IMR-90 (cell line): Measurements from ENCODE around the gene SSH2. TPM values are rescaled to one million over a fixed set of nuclear protein-coding genes. Genes with fewer than 3 reads are reported as not detected.

Experiments
- ATAC-seq: fragments of 200-7000 bp; cut with Tn5 transposase; 2 replicates; pipeline ENCODE4 v1.9.1; 2020; ENCODE audit warnings: low read depth, mild to moderate bottlenecking, moderate library complexity
- BruUV-seq: library from RNA; stranded (reverse); fragments of 400-500 nt; replicated peaks from 2 replicates; lab custom pipeline; 2021; lab: Mats Ljungman, UMichigan
- CTCF ChIA-PET: fragments of 300-600 bp; formaldehyde crosslinking; extraction: SDS; loops from one replicate; lab custom pipeline; 2021; ENCODE audit warnings: antibody characterized with exemption; lab: Yijun Ruan, JAX
- POLR2A ChIA-PET: fragments of 300-600 bp; sonication (Branson Sonifier 250); formaldehyde crosslinking; loops from one replicate; lab custom pipeline; 2022; ENCODE audit warnings: antibody characterized with exemption; ENCODE audit not compliant: unreplicated experiment; lab: Charles Lee
- DNase-seq: peaks from one replicate; pipeline ENCODE4 v3.0.0; 2013
- H2AFZ ChIP-seq: replicated peaks from 2 replicates; pipeline ENCODE3; 2013; ENCODE audit warnings: low read length, mild to moderate bottlenecking; ENCODE audit not compliant: poor library complexity
- H2AK5ac ChIP-seq: 2 replicates; pipeline ENCODE4 v1.6.1; 2013; ENCODE audit warnings: low read depth, low read length, inconsistent platforms
- H2AK9ac ChIP-seq: replicated peaks from 2 replicates; pipeline ENCODE3; 2013; ENCODE audit warnings: mild to moderate bottlenecking, low read depth, low read length, moderate library complexity; ENCODE audit not compliant: poor library complexity
- H2BK120ac ChIP-seq: 2 replicates; pipeline ENCODE4 v1.6.1; 2013; ENCODE audit warnings: low read depth, low read length, inconsistent platforms
- H2BK15ac ChIP-seq: 3 replicates; pipeline ENCODE4 v1.6.1; 2013; ENCODE audit warnings: low read depth, low read length, inconsistent platforms
- H2BK20ac ChIP-seq: 2 replicates; pipeline ENCODE4 v1.6.1; 2013; ENCODE audit warnings: low read depth, mild to moderate bottlenecking, inconsistent platforms, low read length, moderate library complexity
- H2BK5ac ChIP-seq: 2 replicates; pipeline ENCODE4 v1.6.1; 2013; ENCODE audit warnings: mild to moderate bottlenecking, low read depth, low read length, inconsistent platforms; ENCODE audit not compliant: poor library complexity, severe bottlenecking
- H3K14ac ChIP-seq: replicated peaks from 2 replicates; pipeline ENCODE4 v1.6.1; 2013; ENCODE audit warnings: low read depth, low read length, inconsistent platforms
- H3K18ac ChIP-seq: 2 replicates; pipeline ENCODE4 v1.6.1; 2013; ENCODE audit warnings: low read depth, low read length, control low read depth
- H3K23ac ChIP-seq: 2 replicates; pipeline ENCODE4 v1.6.1; 2013; ENCODE audit warnings: low read depth, low read length, inconsistent platforms
- H3K27ac ChIP-seq: 2 replicates; pipeline ENCODE4 v1.5.1; 2013; ENCODE audit warnings: mild to moderate bottlenecking, control low read depth, low read length; ENCODE audit not compliant: insufficient read depth
- H3K27me3 ChIP-seq: 2 replicates; pipeline ENCODE4 v1.6.1; 2013; ENCODE audit warnings: low read length; ENCODE audit not compliant: control insufficient read depth, insufficient read depth
- H3K36me3 ChIP-seq: 2 replicates; pipeline ENCODE4 v1.6.1; 2013; ENCODE audit warnings: low read length, mixed read lengths; ENCODE audit not compliant: control insufficient read depth, insufficient read depth
- H3K4ac ChIP-seq: 2 replicates; pipeline ENCODE4 v1.6.1; 2013; ENCODE audit warnings: low read depth, low read length, inconsistent platforms
- H3K4me1 ChIP-seq: 2 replicates; pipeline ENCODE4 v1.6.1; 2013; ENCODE audit warnings: low read length, mixed read lengths; ENCODE audit not compliant: control insufficient read depth, insufficient read depth
- H3K4me2 ChIP-seq: 2 replicates; pipeline ENCODE4 v1.6.1; 2013; ENCODE audit warnings: low read depth, mild to moderate bottlenecking, control low read depth, low read length, moderate library complexity
- H3K4me3 ChIP-seq: 2 replicates; pipeline ENCODE4 v1.5.1; 2013; ENCODE audit warnings: low read depth, mild to moderate bottlenecking, control low read depth, low read length, moderate library complexity; ENCODE audit not compliant: insufficient read depth
- H3K56ac ChIP-seq: 2 replicates; pipeline ENCODE4 v1.6.1; 2013; ENCODE audit warnings: low read length, inconsistent platforms; ENCODE audit not compliant: insufficient read depth; ENCODE audit errors: extremely low read depth
- H3K79me1 ChIP-seq, 2 experiments: 2 replicates each; pipeline ENCODE4 v1.6.1; 2013; ENCODE audit warnings: low read length in 2 of 2, inconsistent platforms in 1 of 2, low read depth in 1 of 2
- H3K9ac ChIP-seq: 2 replicates; pipeline ENCODE4 v1.6.1; 2013; ENCODE audit warnings: low read depth, low read length, control low read depth
- H3K9me1 ChIP-seq: 2 replicates; pipeline ENCODE4 v1.6.1; 2013; ENCODE audit warnings: low read length, inconsistent platforms; ENCODE audit not compliant: insufficient read depth
- H3K9me3 ChIP-seq: 2 replicates; pipeline ENCODE4 v1.6.1; 2013; ENCODE audit warnings: low read length; ENCODE audit not compliant: control insufficient read depth, insufficient read depth
- H4K20me1 ChIP-seq: 2 replicates; pipeline ENCODE4 v1.6.1; 2013; ENCODE audit warnings: low read length, inconsistent platforms; ENCODE audit not compliant: insufficient read depth
- H4K5ac ChIP-seq: 2 replicates; pipeline ENCODE4 v1.6.1; 2013; ENCODE audit warnings: mild to moderate bottlenecking, low read depth, low read length, control low read depth
- H4K8ac ChIP-seq, 2 experiments: 2 replicates each; pipeline ENCODE4 v1.6.1; 2013; ENCODE audit warnings: low read depth in 2 of 2, low read length in 2 of 2, control low read depth in 1 of 2, inconsistent platforms in 1 of 2
- H4K91ac ChIP-seq: 2 replicates; pipeline ENCODE4 v1.6.1; 2013; ENCODE audit warnings: low read depth, low read length, inconsistent platforms; ENCODE audit not compliant: insufficient read depth
- BHLHE40 ChIP-seq: fragments of 150-350 bp; IDR thresholded peaks from 2 replicates; pipeline ENCODE4 v1.6.1; 2016; ENCODE audit warnings: mild to moderate bottlenecking, low read depth, low read length
- FOS ChIP-seq: fragments of 150-350 bp; IDR thresholded peaks from 2 replicates; pipeline ENCODE4 v1.6.1; 2016; ENCODE audit warnings: low read depth, low read length
- MAFK ChIP-seq: IDR thresholded peaks from 2 replicates; pipeline ENCODE4 v1.6.1; 2012; ENCODE audit warnings: low read depth, low read length, improper control_type of control experiment
- MAZ ChIP-seq: IDR thresholded peaks from 2 replicates; pipeline ENCODE4 v1.6.1; 2012; ENCODE audit warnings: low read depth, mild to moderate bottlenecking, low read length, improper control_type of control experiment, moderate library complexity, borderline replicate concordance
- MXI1 ChIP-seq: IDR thresholded peaks from 2 replicates; pipeline ENCODE4 v1.6.1; 2012; ENCODE audit warnings: low read depth, mild to moderate bottlenecking, low read length, moderate library complexity, borderline replicate concordance
- RAD21 ChIP-seq: IDR thresholded peaks from 2 replicates; pipeline ENCODE4 v1.6.1; 2012; ENCODE audit warnings: low read length, improper control_type of control experiment
- RCOR1 ChIP-seq: IDR thresholded peaks from 2 replicates; pipeline ENCODE4 v1.6.1; 2012; ENCODE audit warnings: mild to moderate bottlenecking, low read length, improper control_type of control experiment; ENCODE audit not compliant: insufficient replicate concordance
- SMC3 ChIP-seq: fragments of 150-350 bp; IDR thresholded peaks from 2 replicates; pipeline ENCODE4 v1.6.1; 2016; ENCODE audit warnings: low read depth, mild to moderate bottlenecking, antibody characterized with exemption, low read length, moderate library complexity
- USF2 ChIP-seq: fragments of 150-350 bp; IDR thresholded peaks from 2 replicates; pipeline ENCODE4 v1.6.1; 2017; ENCODE audit warnings: mild to moderate bottlenecking, antibody characterized with exemption, low read length, low read depth
- WGBS, 2 experiments: methylation state at CpG; one replicate each; pipeline versions ENCODE4 v1.1.5 to v1.1.7; 2013; ENCODE audit warnings: missing lambda C conversion rate in 2 of 2; ENCODE audit not compliant: insufficient read length in 1 of 2; ENCODE audit errors: extremely low coverage in 2 of 2; 5-methylcytosine and 5-hydroxymethylcytosine counted together
- dilution Hi-C: fragments of 300-500 bp; cut with HindIII; formaldehyde crosslinking; loops from one replicate; pipeline ENCODE4 v1.14.3; 2018; ENCODE audit warnings: low sequenced_read_pairs; ENCODE audit not compliant: unreplicated experiment
- in situ Hi-C: fragments of 300-500 bp; cut with MboI; formaldehyde crosslinking; loops from 3 replicates; pipeline ENCODE4 v1.14.3; 2019; ENCODE audit warnings: low sequenced_read_pairs, inconsistent platforms, mixed read lengths
- intact Hi-C: fragments of 100-400 bp; cut with micrococcal nuclease; formaldehyde crosslinking; loops from 2 replicates; pipeline ENCODE4 v1.10.0; 2022
- polyA plus RNA-seq, 3 experiments: library from polyadenylated mRNA; depleted of rRNA; stranded (reverse); fragments of >200 nt; gene quantifications; 2 replicates each; pipeline ENCODE4 v1.2.3, GENCODE V29; 2012; ENCODE audit warnings: low replicate concordance in 1 of 3
- total RNA-seq: library from RNA; depleted of rRNA; stranded (reverse); fragments of >200 nt; gene quantifications from 2 replicates; pipeline ENCODE4 v1.2.3, GENCODE V29; 2012

The SSH2 gene
- total and polyA plus RNA-seq, 2 of the 4 experiments (the other 2 are of a cell fraction): 9.3 TPM

GRCh38 chr17:29618272-29619065, 311.6 kb downstream of the SSH2 start:
- Histone ChIP-seq H3K27ac (no peak overlapping the region), H3K9me3 (no peaks in the 10 kb centered on the region), H4K8ac (no peak overlapping the region), H3K79me1 (peaks cover 0 to 22% of the 10 kb centered on the region in 2 experiments; a peak in 1 of 4 replicates), H2AFZ (peak overlapping the region; percentile 81), H4K91ac (no peak overlapping the region), H3K4me2 (no peak overlapping the region), H3K27me3 (no peaks in the 10 kb centered on the region; the same call in 1 of the 2 replicates), H2AK9ac (no peak overlapping the region), H2BK20ac (no peak overlapping the region), H2BK15ac (no peak overlapping the region), H2BK5ac (no peak overlapping the region), H2AK5ac (no peak overlapping the region), H3K9me1 (peaks cover 25% of the 10 kb centered on the region), H4K5ac (no peak overlapping the region), H4K20me1 (peaks cover 9% of the 10 kb centered on the region; the same call in 1 of the 2 replicates), H3K56ac (no peak overlapping the region), H3K23ac (no peak overlapping the region), H3K18ac (no peak overlapping the region), H3K4ac (no peak overlapping the region), H2BK120ac (no peak overlapping the region), H3K4me1 (peaks cover 15% of the 10 kb centered on the region), H3K9ac (no peak overlapping the region), H3K36me3 (no peaks in the 10 kb centered on the region), H3K4me3 (no peak overlapping the region), H3K14ac (no peak overlapping the region)
- in situ Hi-C loops (no loop called here), intact Hi-C loops (no loop called here), dilution Hi-C loops (no loop called here)
- no TSS peak for BruUV-seq
- POLR2A ChIA-PET: no interaction called here
- DNase-seq (no peak), ATAC-seq (no peak)
- CTCF ChIA-PET: interaction anchor here (0.9 to 2.2 kb wide), 4 partner anchors 13 to 24 kb away, joined by 3 to 5 read pairs (median 3); no protein-coding TSS in a partner anchor
- WGBS, 2 experiments: 84% methylated on average over 4 of the region's 22 CpGs; no CpG with 5 or more reads in 1 of the 2 experiments
- TF ChIP-seq RCOR1 (no peak), SMC3 (no peak), MAZ (no peak), USF2 (no peak), BHLHE40 (no peak), MXI1 (no peak), RAD21 (no peak), FOS (no peak), MAFK (no peak)
